A673 (cell line): ENCODE measurements around the gene CCR8. TPM values are rescaled to one million over a fixed set of nuclear protein-coding genes. Genes with fewer than 3 reads are reported as not detected.
"Not testable (repeated sequence)": the region's sequence is repeated elsewhere in the genome, so short reads cannot be mapped to it uniquely, and the experiment has no call there.

Experiments used
- BruUV-seq: library from RNA; stranded (reverse); fragments of 400-500 nt; replicated peaks from 2 replicates; lab custom pipeline; 2021; lab: Mats Ljungman, UMichigan
- CTCF ChIA-PET: fragments of 300-600 bp; sonication (Branson Sonifier 250); formaldehyde crosslinking; loops from one replicate; lab custom pipeline; 2022; ENCODE audit warnings: antibody characterized with exemption; lab: Charles Lee
- POLR2A ChIA-PET: fragments of 300-600 bp; sonication (Branson Sonifier 250); formaldehyde crosslinking; loops from one replicate; lab custom pipeline; 2022; ENCODE audit warnings: antibody characterized with exemption; ENCODE audit not compliant: low non-redundant PET; lab: Charles Lee
- DNase-seq: peaks from one replicate; pipeline ENCODE4 v3.0.0-alpha.2; 2015; ENCODE audit warnings: low spot score
- H3K27ac ChIP-seq: fragments of 200-600 bp; sonication (generic); 2 replicates; pipeline ENCODE4 v1.5.1; 2016; ENCODE audit warnings: mixed run types, low read depth, mild to moderate bottlenecking, mixed read lengths, antibody characterized with exemption, low read length; ENCODE audit not compliant: poor library complexity, severe bottlenecking
- H3K27me3 ChIP-seq: fragments of 200-600 bp; sonication (generic); replicated peaks from 2 replicates; pipeline ENCODE4 v1.6.1; 2017; ENCODE audit warnings: mixed run types, low read depth, mild to moderate bottlenecking, mixed read lengths, antibody characterized with exemption, low read length; ENCODE audit not compliant: insufficient read depth, poor library complexity
- H3K36me3 ChIP-seq: fragments of 200-600 bp; sonication (generic); 2 replicates; pipeline ENCODE4 v1.6.1; 2016; ENCODE audit warnings: mixed run types, mild to moderate bottlenecking, mixed read lengths, antibody characterized with exemption, low read length; ENCODE audit not compliant: insufficient read depth, poor library complexity, severe bottlenecking
- H3K4me1 ChIP-seq: fragments of 200-600 bp; sonication (generic); 2 replicates; pipeline ENCODE4 v1.6.1; 2017; ENCODE audit warnings: mixed run types, mild to moderate bottlenecking, mixed read lengths, antibody characterized with exemption, low read length; ENCODE audit not compliant: insufficient read depth, poor library complexity, severe bottlenecking
- H3K4me3 ChIP-seq: fragments of 200-600 bp; sonication (generic); 2 replicates; pipeline ENCODE4 v1.5.1; 2016; ENCODE audit warnings: low read depth, mixed run types, mild to moderate bottlenecking, mixed read lengths, low read length; ENCODE audit not compliant: poor library complexity, severe bottlenecking
- H3K9me3 ChIP-seq: fragments of 200-600 bp; sonication (generic); 2 replicates; pipeline ENCODE4 v1.6.1; 2016; ENCODE audit warnings: mixed run types, low read depth, mild to moderate bottlenecking, mixed read lengths, antibody characterized with exemption, low read length; ENCODE audit not compliant: poor library complexity, severe bottlenecking
- CTCF ChIP-seq: fragments of 300-800, 200-600 bp; sonication (generic); conservative IDR thresholded peaks from 2 replicates; pipeline ENCODE4 v1.5.1; 2017; ENCODE audit warnings: low read depth, mild to moderate bottlenecking, antibody characterized with exemption, low read length, moderate library complexity, mixed read lengths
- EZH2 ChIP-seq: fragments of 200-600 bp; sonication (generic); IDR thresholded peaks from 2 replicates; pipeline ENCODE4 v1.6.1; 2017; ENCODE audit warnings: borderline replicate concordance, low read depth, mild to moderate bottlenecking, mixed read lengths, antibody characterized with exemption, low read length; ENCODE audit not compliant: poor library complexity, severe bottlenecking
- intact Hi-C: fragments of 100-400 bp; cut with micrococcal nuclease; formaldehyde crosslinking; loops from one replicate; pipeline ENCODE4 v1.10.0; 2022; ENCODE audit not compliant: unreplicated experiment
- total RNA-seq: library from RNA; stranded (reverse); gene quantifications from 2 replicates; pipeline ENCODE4 v1.2.3, GENCODE V29; 2021

CCR8 gene
- total RNA-seq, 1 experiment from 2014 or later: not detected

DNA sequence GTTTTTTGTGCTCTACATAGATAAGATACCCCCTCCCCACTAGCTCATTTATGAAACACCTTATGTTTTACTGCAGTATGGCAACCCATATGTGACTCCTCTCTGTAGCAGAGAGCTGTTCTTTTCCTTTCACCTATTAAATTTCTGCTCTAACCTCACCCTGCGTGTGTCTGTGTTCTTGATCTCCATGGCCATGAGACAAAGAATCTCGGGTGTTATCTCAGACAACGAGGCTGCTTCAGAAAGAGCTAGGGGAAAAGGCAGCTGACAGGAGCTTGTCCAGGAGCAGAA is 18.0 kb downstream of the CCR8 start:
- H3K27ac ChIP-seq: no peak overlapping the region
- POLR2A ChIA-PET: no interaction called here
- CTCF ChIA-PET: no interaction called here
- no TSS peak for BruUV-seq
- no peaks in the 10 kb centered on the region for H3K36me3 ChIP-seq
- intact Hi-C loops: no loop called here
- no peak for DNase-seq
- no peaks in the 10 kb centered on the region for H3K27me3 ChIP-seq
- no peaks in the 10 kb centered on the region for H3K4me1 ChIP-seq
- H3K9me3 ChIP-seq: no peaks in the 10 kb centered on the region
- no peak for TF ChIP-seq EZH2
- no peak for TF ChIP-seq CTCF
- H3K4me3 ChIP-seq: no peak overlapping the region

GRCh38 chr3:39349080-39349479 is 19.6 kb downstream of the CCR8 start:
- intact Hi-C loops: no loop called here
- ChIA-PET POLR2A (no interaction called here), CTCF (no interaction called here)
- H3K4me1 ChIP-seq: no peaks in the 10 kb centered on the region
- no peaks in the 10 kb centered on the region for H3K9me3 ChIP-seq
- H3K36me3 ChIP-seq: no peaks in the 10 kb centered on the region
- no peak for DNase-seq
- no peak for TF ChIP-seq EZH2
- TF ChIP-seq CTCF: no peak
- no peak overlapping the region for H3K4me3 ChIP-seq
- no peak overlapping the region for H3K27ac ChIP-seq
- H3K27me3 ChIP-seq: no peaks in the 10 kb centered on the region
- BruUV-seq: no TSS peak

DNA sequence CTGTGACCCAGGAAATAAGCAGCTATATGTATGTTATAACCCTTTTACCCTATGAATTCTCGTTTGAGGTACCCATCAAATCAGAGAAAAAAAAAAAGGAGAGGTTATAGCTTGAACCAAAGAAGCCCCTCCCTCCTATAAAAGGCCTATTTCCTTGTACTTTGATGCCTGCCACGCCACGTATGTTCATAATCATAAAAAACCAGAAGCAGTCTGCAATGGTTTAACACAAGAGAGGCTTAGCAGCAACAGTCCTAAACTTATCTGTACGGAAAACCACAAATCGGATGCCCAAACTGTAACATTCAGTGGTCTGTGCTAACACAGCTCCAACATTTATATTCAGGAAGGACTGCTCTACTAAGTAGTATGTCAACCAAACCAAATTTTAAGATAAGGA is 21.2 kb downstream of the CCR8 start:
- peaks cover 2% of the 10 kb centered on the region for H3K27me3 ChIP-seq
- intact Hi-C loops: no loop called here
- no peaks in the 10 kb centered on the region for H3K9me3 ChIP-seq
- DNase-seq: no peak
- BruUV-seq: no TSS peak
- CTCF ChIA-PET: no interaction called here
- POLR2A ChIA-PET: no interaction called here
- no peaks in the 10 kb centered on the region for H3K4me1 ChIP-seq
- no peak overlapping the region for H3K4me3 ChIP-seq
- no peaks in the 10 kb centered on the region for H3K36me3 ChIP-seq
- H3K27ac ChIP-seq: no peak overlapping the region
- TF ChIP-seq CTCF: no peak
- no peak for TF ChIP-seq EZH2

DNA sequence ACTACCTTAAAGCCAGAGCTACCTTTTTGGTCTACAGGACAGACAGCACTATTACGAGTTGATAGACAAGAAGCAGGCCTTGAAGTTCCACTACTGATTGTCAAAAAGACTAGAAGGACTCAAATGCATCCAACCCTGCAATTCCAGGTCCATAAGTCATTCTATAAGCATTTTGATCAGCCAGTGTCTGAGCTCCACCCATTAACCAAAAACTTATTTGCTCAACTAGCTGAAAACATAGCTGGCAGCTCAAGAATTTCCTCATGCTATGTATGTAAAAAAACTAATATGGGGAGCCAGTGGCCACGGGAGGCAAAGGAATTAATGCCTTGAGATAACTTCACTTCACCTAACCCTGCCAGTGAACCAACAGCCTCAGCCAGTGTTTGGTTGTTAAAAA is 21.6 kb downstream of the CCR8 start:
- H3K4me1 ChIP-seq, H3K27ac ChIP-seq, H3K36me3 ChIP-seq, H3K4me3 ChIP-seq, H3K9me3 ChIP-seq, DNase-seq, POLR2A ChIA-PET, intact Hi-C loops, BruUV-seq, CTCF ChIA-PET, H3K27me3 ChIP-seq: not testable (repeated sequence)

GRCh38 chr3:39353168-39353927 is 23.8 kb downstream of the CCR8 start:
- H3K9me3 ChIP-seq: not testable (repeated sequence)

More at GRCh38 chr3:39353168-39353927, 23.8 kb downstream of the CCR8 start:
- H3K36me3 ChIP-seq, H3K27me3 ChIP-seq, BruUV-seq, intact Hi-C loops, H3K4me3 ChIP-seq, H3K27ac ChIP-seq, DNase-seq, CTCF ChIA-PET, POLR2A ChIA-PET, H3K4me1 ChIP-seq: not testable (repeated sequence)
